PC-9 (cell line): ENCODE results near the gene CCDC89. TPM values are rescaled to one million over a fixed set of nuclear protein-coding genes. Genes with fewer than 3 reads are reported as not detected.

Experiments used
- BruUV-seq: library from RNA; stranded (reverse); fragments of 400-500 nt; replicated peaks from 2 replicates; lab custom pipeline; 2021; lab: Mats Ljungman, UMichigan
- CTCF ChIA-PET: fragments of 300-600 bp; sonication (Branson Sonifier 250); formaldehyde crosslinking; loops from one replicate; lab custom pipeline; 2022; ENCODE audit warnings: antibody characterized with exemption; lab: Charles Lee
- POLR2A ChIA-PET: fragments of 300-600 bp; sonication (Branson Sonifier 250); formaldehyde crosslinking; loops from one replicate; lab custom pipeline; 2022; ENCODE audit warnings: antibody characterized with exemption; ENCODE audit not compliant: unreplicated experiment; lab: Charles Lee
- DNase-seq, 2 experiments: peaks; one replicate each; pipeline versions ENCODE4 v3.0.0 to v3.0.0-alpha.2; 2015 to 2022; ENCODE audit warnings: mixed read lengths in 1 of 2
- H2AFZ ChIP-seq: fragments of 200-600 bp; sonication (generic); 2 replicates; pipeline ENCODE4 v1.8.1; 2017; ENCODE audit warnings: antibody characterized with exemption
- H3F3A ChIP-seq: fragments of 200-600 bp; sonication (generic); 2 replicates; pipeline ENCODE4 v1.8.1; 2017; ENCODE audit warnings: antibody characterized with exemption, mild to moderate bottlenecking, low read depth; ENCODE audit not compliant: insufficient read depth
- H3K27ac ChIP-seq: fragments of 200-600 bp; sonication (generic); 2 replicates; pipeline ENCODE4 v1.6.1; 2016; ENCODE audit warnings: mixed run types
- H3K27me3 ChIP-seq: fragments of 200-600 bp; sonication (generic); 2 replicates; pipeline ENCODE4 v1.6.1; 2016; ENCODE audit warnings: low read depth, mixed run types; ENCODE audit not compliant: insufficient read depth
- H3K36me3 ChIP-seq: fragments of 200-600 bp; sonication (generic); 2 replicates; pipeline ENCODE4 v1.6.1; 2016; ENCODE audit warnings: low read depth, mixed run types
- H3K4me1 ChIP-seq: fragments of 200-600 bp; sonication (generic); replicated peaks from 2 replicates; pipeline ENCODE4 v1.6.1; 2016; ENCODE audit warnings: mixed run types; ENCODE audit not compliant: insufficient read depth
- H3K4me2 ChIP-seq: fragments of 200-600 bp; sonication (generic); 2 replicates; pipeline ENCODE4 v1.6.1; 2017; ENCODE audit warnings: mixed run types
- H3K4me3 ChIP-seq: fragments of 200-600 bp; sonication (generic); 2 replicates; pipeline ENCODE4 v1.6.1; 2016; ENCODE audit warnings: mixed run types
- H3K79me2 ChIP-seq: fragments of 200-600 bp; sonication (generic); 2 replicates; pipeline ENCODE4 v1.6.1; 2017; ENCODE audit warnings: low read depth, mixed run types
- H3K9me2 ChIP-seq: fragments of 200-600 bp; sonication (generic); 2 replicates; pipeline ENCODE4 v1.8.1; 2017; ENCODE audit warnings: mild to moderate bottlenecking; ENCODE audit not compliant: insufficient read depth
- H3K9me3 ChIP-seq: fragments of 200-600 bp; sonication (generic); 2 replicates; pipeline ENCODE4 v1.8.1; 2016; ENCODE audit warnings: low read depth; ENCODE audit not compliant: insufficient read depth
- H4K20me1 ChIP-seq: fragments of 200-600 bp; sonication (generic); 2 replicates; pipeline ENCODE4 v1.8.1; 2017; ENCODE audit not compliant: insufficient read depth
- EZH2 ChIP-seq: fragments of 200-600 bp; sonication (generic); IDR thresholded peaks from 2 replicates; pipeline ENCODE4 v1.8.0; 2017; ENCODE audit warnings: antibody characterized with exemption, low read depth
- intact Hi-C: fragments of 100-400 bp; cut with micrococcal nuclease; formaldehyde crosslinking; loops from one replicate; pipeline ENCODE4 v1.10.0; 2022; ENCODE audit not compliant: unreplicated experiment
- total RNA-seq: library from RNA; stranded (reverse); gene quantifications from 2 replicates; pipeline ENCODE4 v1.2.3, GENCODE V29; 2021
- TF ChIP-seq, protein P1 (sequence below): fragments of 200-600 bp; sonication (generic); conservative IDR thresholded peaks from 2 replicates; pipeline ENCODE4 v1.6.1; 2017; ENCODE audit warnings: mixed run types, antibody characterized with exemption, mild to moderate bottlenecking, moderate library complexity

The CCDC89 gene
- total RNA-seq, 1 experiment from 2014 or later: 0.50 TPM

DNA sequence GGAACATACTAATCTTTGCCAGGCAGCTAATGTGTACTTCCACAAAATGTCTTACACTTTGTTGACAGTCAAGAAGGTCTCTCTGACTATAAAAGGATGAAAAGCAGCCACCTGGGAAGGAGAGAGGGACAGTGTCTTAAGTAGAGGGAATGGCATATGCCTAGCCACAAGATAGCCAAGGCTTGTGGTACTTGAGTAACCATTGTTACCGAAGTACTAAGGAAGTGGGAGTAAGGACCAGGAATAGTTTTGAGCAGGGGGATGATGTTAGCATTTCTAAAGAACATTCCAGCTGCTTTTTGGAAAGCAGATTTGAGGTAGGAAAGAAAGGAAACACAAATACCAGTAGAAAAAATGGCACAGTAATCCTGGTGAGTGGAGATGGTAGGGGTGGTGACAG, 34.9 kb downstream of the CCDC89 start:
- Histone ChIP-seq H3K79me2 (peaks cover 29% of the 10 kb centered on the region), H3F3A (peaks cover 83% of the 10 kb centered on the region), H3K4me1 (peaks cover 29% of the 10 kb centered on the region), H3K27ac (no peak overlapping the region), H3K27me3 (no peaks in the 10 kb centered on the region), H4K20me1 (peaks cover 5% of the 10 kb centered on the region; the same call in 1 of the 2 replicates), H3K9me3 (no peaks in the 10 kb centered on the region), H3K36me3 (peaks cover 15% of the 10 kb centered on the region), H3K9me2 (no peaks in the 10 kb centered on the region), H2AFZ (no peak overlapping the region), H3K4me3 (no peak overlapping the region), H3K4me2 (no peak overlapping the region)
- ChIA-PET CTCF (no interaction called here), POLR2A (interaction anchor here (0.6 kb wide), 1 partner anchor 523 kb away, joined by 4 read pairs; no protein-coding TSS in a partner anchor)
- DNase-seq: no peak
- TF ChIP-seq, protein P1, sequence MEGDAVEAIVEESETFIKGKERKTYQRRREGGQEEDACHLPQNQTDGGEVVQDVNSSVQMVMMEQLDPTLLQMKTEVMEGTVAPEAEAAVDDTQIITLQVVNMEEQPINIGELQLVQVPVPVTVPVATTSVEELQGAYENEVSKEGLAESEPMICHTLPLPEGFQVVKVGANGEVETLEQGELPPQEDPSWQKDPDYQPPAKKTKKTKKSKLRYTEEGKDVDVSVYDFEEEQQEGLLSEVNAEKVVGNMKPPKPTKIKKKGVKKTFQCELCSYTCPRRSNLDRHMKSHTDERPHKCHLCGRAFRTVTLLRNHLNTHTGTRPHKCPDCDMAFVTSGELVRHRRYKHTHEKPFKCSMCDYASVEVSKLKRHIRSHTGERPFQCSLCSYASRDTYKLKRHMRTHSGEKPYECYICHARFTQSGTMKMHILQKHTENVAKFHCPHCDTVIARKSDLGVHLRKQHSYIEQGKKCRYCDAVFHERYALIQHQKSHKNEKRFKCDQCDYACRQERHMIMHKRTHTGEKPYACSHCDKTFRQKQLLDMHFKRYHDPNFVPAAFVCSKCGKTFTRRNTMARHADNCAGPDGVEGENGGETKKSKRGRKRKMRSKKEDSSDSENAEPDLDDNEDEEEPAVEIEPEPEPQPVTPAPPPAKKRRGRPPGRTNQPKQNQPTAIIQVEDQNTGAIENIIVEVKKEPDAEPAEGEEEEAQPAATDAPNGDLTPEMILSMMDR: no peak
- no peak for TF ChIP-seq EZH2
- intact Hi-C loops: no loop called here
- no TSS peak for BruUV-seq

DNA sequence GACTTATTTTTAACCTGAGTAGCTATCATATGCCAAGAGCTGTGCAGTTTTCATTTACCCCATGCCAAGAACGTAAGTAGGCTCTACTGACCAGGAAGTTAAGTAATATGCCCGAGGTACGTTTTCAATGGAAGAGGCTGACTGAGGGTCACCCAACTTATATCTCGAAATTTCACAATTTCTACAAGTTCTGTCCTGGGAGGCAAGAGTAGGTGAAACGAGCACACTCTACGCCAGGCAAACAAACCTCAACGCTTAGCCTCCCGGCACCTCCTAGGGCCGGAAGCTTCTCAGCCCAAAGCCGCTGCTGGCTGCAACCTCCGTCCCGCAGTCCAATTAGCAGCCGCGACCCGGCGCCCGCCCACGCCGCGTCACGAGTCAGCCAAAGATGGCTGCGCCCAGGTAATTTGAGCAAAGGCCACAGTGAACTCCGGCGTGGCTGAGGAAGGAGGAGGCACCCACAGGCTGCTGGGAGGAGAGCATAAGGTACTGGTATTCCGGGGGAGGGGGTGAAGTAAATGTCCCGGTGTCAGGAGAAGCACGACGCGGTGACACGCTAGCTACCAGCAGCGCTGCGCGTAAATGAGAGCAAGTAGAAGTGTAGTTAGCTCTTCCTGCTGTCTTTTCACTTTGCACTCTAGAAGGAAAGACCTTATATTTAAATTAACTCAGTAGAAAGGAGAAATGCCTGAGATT, 38.2 kb downstream of the CCDC89 start, which contains the start of gene TMEM126A:
Gene TMEM126A (plus strand): TSS at position 364 of the 696 bp plus-strand sequence. CDS start 2,289 bp downstream, outside the sequence.
- Histone ChIP-seq H3K4me3 (peak within 1 kb of the TSS; percentile 72), H3K27ac (peak within 1 kb of the TSS; percentile 76), H2AFZ (peak within 1 kb of the TSS; percentile 92), H3K27me3 (no peaks in the 10 kb centered on the region), H3K36me3 (peaks cover 5% of the 10 kb centered on the region), H3K4me2 (peak within 1 kb of the TSS; percentile 90), H3K79me2 (peaks cover 26% of the 10 kb centered on the region), H3K4me1 (peaks cover 24% of the 10 kb centered on the region), H4K20me1 (no peaks in the 10 kb centered on the region), H3K9me2 (no peaks in the 10 kb centered on the region), H3F3A (peaks cover 53% of the 10 kb centered on the region), H3K9me3 (no peaks in the 10 kb centered on the region)
- POLR2A ChIA-PET: interaction anchor here (0.5 to 0.9 kb wide), 6 partner anchors 12 to 959 kb away, joined by 3 to 10 read pairs (median 5); no protein-coding TSS in a partner anchor
- no peak for TF ChIP-seq EZH2
- TF ChIP-seq, protein P1: no peak
- intact Hi-C loops: loop anchor here (2.0 kb wide), 1 partner anchor 17 kb away; the partner anchor contains the start of gene CREBZF
- CTCF ChIA-PET: interaction anchor here (1.2 kb wide), 1 partner anchor 12 kb away, joined by 3 read pairs; no protein-coding TSS in a partner anchor
- no TSS peak for BruUV-seq
- DNase-seq: peak; percentile 90 to 95

DNA sequence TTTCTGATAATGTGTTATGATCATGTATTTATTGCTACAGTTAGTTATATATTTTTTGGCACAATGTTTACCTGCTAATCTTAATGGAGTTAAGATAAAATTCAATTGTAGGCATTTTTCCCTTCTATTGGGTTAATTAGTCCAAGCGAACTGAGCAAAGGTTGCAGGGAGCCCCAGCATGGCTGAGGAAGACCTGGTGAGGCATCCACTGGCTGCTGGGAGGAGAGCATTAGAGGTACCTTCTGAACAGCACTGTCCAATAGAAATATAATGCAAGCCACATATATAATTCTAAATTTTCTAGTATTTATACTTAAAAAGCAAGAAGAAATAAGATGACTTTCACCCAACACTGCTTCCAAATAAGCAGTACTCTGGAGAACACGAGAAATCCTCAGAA, 38.9 kb downstream of the CCDC89 start:
- CTCF ChIA-PET: interaction anchor here (1.2 kb wide), 1 partner anchor 12 kb away, joined by 3 read pairs; no protein-coding TSS in a partner anchor
- intact Hi-C loops: no loop called here

More for the DNA sequence above, 38.9 kb downstream of the CCDC89 start:
- Histone ChIP-seq H3K27ac (peak overlapping the region; percentile 76), H3K36me3 (peaks cover 5% of the 10 kb centered on the region), H2AFZ (peak overlapping the region; percentile 92), H3F3A (peaks cover 49% of the 10 kb centered on the region), H3K79me2 (peaks cover 26% of the 10 kb centered on the region), H4K20me1 (no peaks in the 10 kb centered on the region), H3K4me1 (peaks cover 24% of the 10 kb centered on the region), H3K9me3 (no peaks in the 10 kb centered on the region), H3K4me3 (peak overlapping the region; percentile 72), H3K27me3 (no peaks in the 10 kb centered on the region), H3K9me2 (no peaks in the 10 kb centered on the region), H3K4me2 (peak overlapping the region; percentile 90)
- peak in 1 of 2 experiments; percentile 31 for DNase-seq
- TF ChIP-seq, protein P1: no peak
- TF ChIP-seq EZH2: no peak
- BruUV-seq: no TSS peak
- POLR2A ChIA-PET: interaction anchor here (0.6 to 0.9 kb wide), 2 partner anchors 18 to 519 kb away, joined by 6 to 10 read pairs; no protein-coding TSS in a partner anchor
